Frontal cortex (tissue), 4 donors: Measurements from ENCODE around the gene CCDC137. TPM values are rescaled to one million over a fixed set of nuclear protein-coding genes. Genes with fewer than 3 reads are reported as not detected.
"Not testable (repeated sequence)": the region's sequence is repeated elsewhere in the genome, so short reads cannot be mapped to it uniquely, and the experiment has no call there.

Experiments used
- DNase-seq, 2 donors: peaks; one replicate each; pipeline ENCODE4 v3.0.0; 2012; ENCODE audit warnings: low spot score in 2 of 2
- FAIRE-seq: peaks from 2 replicates; lab custom pipeline; 2012; peaks lifted over from hg19 to GRCh38; lab: Jason Lieb, UNC
- total RNA-seq: library from RNA; depleted of rRNA; stranded (reverse); fragments of >200 nt; gene quantifications from one replicate; pipeline ENCODE4 v1.2.3, GENCODE V29; 2014
- donor health status: control.
- donor health status: control.
- donor health status: control.

CCDC137 gene, protein sequence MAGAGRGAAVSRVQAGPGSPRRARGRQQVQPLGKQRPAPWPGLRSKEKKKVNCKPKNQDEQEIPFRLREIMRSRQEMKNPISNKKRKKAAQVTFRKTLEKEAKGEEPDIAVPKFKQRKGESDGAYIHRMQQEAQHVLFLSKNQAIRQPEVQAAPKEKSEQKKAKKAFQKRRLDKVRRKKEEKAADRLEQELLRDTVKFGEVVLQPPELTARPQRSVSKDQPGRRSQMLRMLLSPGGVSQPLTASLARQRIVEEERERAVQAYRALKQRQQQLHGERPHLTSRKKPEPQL
- total RNA-seq, result 6.1 TPM

DNA sequence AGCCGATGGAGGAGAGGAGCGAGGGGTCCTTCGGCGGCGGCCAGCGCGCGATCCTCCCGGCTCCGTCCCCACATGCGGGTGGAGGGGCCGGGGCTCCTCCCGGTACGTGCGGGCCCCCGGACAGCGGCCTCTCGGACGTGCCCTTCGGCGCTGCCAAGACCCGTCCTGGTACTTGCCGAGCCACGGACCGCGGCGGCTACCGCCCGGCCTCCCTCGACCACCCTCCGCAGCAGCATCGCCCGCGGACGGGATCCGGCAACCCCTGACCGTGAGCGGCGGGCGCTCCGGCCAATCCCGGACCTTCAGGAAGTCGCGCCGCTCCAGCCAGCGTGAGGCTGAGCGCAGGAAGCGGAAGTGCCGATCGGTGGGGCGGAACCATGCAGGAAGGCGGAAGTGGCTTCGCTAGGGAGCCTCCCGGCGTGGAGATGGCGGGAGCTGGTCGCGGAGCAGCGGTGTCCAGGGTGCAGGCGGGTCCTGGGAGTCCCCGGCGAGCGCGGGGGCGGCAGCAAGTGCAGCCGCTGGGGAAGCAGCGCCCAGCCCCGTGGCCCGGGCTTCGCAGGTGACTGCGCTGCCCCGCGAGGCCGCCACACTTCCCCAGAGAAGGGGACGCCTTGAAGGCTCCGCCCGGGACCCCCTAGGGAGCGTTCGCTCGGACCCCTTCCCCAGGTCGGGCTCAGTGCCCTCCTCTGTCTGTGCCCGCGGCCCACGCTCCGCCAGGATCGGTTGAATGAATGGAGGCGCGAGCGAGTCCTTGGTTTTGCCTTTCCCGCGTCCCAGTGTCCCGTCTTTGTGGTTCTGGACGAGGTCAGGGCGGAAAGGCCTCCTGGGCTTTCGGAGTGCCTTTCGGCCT is at the start of gene CCDC137, which contains the start of gene OXLD1:
Gene CCDC137 (plus strand): TSS at position 396 of the 850 bp plus-strand sequence. CDS start 30 bp downstream, at position 426.
Gene OXLD1 (minus strand): TSS at position 264 of the 850 bp plus-strand sequence. CDS start 28 bp downstream, at position 236.
- DNase-seq, result peak; percentile 97 to 99
- no peak for FAIRE-seq

DNA sequence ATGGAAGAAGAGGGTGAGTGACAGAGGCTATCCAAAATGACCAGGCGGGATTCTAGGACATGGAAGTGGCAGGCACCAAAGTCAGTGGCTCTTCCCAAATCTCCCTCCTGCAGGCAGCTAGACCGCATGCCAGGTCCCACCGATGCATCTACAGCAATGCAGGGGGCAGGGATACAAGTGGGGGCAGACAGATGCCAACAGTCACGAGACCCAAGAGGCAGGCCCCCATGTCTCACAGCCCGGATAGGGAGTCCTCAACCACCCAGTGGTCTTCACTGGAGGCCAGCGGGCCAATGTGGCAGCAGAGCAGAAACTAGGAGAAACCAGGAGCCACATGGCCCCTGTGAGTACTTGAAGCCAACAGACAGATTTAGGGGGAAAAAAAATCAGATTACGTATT is 49.7 kb upstream of the CCDC137 start:
- DNase-seq (no peak), FAIRE-seq (no peak)

DNA sequence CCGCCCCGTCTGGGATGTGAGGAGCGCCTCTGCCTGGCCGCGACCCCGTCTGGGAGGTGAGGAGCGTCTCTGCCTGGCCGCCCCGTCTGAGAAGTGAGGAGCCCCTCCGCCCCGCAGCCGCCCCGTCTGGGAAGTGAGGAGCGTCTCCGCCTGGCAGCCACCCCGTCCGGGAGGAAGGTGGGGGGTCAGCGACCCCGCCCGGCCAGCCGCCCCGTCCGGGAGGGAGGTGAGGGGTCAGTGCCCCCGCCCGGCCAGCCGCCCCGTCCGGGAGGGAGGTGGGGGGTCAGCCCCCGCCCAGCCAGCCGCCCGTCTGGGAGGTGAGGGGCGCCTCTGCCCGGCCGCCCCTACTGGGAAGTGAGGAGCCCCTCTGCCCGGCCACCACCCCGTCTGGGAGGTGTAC is 48.2 kb upstream of the CCDC137 start:
- FAIRE-seq, DNase-seq: not testable (repeated sequence)

DNA sequence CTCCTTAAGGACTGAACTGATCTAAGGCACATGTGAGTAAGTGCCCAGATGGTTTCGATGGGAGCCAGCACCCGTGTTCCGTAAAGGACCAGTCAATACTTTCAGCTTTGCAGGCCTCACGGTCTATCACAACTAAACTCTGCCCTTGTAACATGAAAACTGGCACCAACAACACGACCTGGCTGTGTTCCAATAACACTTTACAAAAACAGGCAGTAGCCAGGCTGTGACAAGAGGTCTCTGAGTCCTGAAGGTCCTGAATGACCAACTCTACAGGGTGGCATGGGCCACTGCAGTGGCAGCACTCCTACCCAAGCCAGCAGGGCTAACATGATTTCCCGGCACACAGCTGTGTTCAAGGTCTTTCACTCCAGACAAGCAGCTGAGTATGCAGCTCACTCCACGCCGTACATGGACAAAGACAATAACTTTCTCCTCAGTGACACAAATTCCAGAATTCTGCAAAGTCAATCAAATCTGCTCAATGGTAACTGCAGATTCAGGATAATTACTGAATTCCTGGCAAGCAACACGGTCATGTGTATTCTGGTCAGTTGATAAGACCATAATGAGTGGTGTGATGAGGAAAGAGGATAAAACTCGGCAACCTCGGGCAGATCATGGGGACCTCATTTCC is 44.9 kb upstream of the CCDC137 start:
- FAIRE-seq (no peak), DNase-seq (no peak)

DNA sequence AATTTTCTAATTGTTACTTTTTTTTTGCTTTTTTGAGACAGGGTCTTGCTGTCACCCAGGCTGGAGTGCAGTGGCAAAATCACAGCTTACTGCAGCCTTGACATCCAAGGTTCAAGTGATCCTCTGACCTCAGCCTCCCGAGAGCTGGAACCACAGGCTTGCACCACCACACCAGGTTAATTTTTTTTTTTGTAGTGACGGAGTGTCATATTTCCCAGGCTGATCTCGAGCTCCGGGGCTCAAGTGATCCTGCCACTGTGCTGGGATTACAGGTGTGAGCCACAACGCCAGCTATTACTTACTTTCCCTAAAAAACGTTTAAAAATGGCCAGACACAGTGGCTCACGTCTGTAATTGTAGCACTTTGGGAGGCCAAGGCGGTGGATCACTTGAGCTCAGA is 36.3 kb upstream of the CCDC137 start:
- no peak for FAIRE-seq
- DNase-seq, result no peak

DNA sequence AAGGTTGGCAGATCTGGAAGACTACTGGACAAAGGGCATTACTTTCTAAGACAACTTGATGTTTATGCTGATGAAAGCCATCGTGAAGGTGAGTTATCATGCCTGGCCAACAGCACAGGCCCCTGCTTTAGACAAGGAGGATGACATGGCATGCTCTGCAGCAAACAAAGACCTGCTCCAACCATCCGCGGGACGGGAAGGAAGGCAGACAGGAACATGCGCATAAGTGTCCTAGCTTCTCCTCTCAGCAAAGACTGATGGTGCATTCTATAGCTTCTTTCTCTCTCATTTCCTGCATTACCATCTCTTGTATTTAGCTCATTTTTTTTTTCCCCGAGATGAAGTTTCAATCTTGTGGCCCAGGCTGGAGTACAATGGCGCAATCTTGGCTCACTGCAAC is 35.1 kb upstream of the CCDC137 start:
- FAIRE-seq (no peak), DNase-seq (no peak)

DNA sequence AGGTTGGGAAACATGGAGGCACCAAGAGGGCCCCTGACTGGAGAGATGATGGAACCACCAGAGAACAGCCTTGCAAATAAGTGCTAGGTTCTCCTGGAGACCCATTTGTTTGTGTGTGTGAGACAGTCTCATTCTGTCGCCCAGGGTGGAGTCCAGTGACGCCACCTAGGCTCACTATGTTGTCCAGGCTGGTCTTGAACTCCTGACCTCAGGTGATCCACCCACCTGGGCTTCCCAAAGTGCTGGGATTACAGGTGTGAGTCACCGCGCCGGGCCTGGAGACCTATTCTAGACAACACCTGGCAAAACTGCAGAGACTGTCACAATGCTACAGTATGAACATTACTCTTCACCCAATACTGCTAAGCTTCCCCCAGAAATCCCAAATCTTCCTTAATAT is 31.1 kb upstream of the CCDC137 start:
- DNase-seq (no peak), FAIRE-seq (no peak)

DNA sequence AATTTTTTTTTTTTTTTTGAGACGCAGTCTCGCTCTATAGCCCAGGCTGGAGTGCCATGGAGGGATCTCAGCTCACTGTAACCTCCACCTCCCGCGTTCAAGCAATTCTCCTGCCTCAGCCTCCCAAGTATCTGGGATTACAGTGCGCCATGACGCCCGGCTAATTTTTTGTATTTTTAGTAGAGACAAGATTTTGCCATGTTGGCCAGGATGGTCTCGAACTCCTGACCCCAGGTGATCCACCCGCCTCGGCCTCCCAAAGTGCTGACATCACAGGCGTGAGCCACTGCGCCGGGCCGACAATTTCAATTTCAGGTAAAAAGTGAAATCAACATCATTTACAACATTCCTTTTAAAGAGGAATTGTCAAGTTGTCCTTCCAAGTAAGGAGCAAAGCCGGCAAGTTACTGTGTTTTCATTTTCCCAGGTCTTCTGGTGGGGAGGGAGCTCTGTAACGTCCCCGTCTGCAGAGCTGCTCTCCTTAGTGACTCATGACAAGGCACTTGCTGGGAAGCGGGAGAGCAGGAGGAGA is 30.5 kb upstream of the CCDC137 start:
- FAIRE-seq, result no peak

DNA sequence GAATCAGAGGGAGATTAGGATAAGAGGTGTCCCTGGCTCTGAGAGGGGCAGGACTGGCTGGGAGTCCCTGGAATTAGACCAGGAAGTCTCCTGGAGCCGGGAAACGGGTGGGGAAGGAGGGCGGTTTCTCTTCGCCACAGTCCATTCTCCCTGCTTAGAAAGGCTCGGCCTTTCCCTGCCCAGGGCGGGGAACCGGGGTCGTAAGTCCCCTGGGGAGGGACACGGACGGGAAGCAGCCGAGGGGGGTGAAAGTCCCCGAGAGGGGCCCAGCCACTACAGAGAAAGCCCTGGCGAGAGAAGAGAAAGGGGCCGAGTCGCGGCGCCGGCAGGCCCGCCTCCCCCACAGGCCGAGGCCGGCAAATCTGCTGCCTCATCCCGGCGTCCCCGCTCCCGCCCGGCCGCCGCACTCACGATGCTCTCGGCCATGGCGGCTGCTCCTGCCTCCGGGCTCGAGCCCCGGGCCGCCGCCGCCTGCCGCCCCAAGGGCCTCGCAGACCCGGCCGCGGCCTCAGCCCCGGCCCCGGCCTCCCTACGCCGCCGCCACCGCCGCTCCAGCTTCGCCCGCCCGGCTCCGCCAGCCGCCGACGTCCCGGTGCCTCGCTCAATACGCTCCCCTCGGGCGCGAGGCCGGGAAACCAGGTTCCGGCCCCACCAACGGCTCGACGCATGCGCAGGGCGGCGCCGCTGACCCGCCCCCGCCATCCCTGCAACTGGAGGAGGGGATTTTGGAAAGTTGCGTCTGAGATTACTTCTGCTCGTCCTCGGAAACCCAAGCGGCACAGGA is 29.8 kb upstream of the CCDC137 start, which contains the start of the genes NPLOC4 and TSPAN10:
Gene NPLOC4 (minus strand): TSS at position 608 of the 784 bp plus-strand sequence. CDS start 182 bp downstream, at position 426.
Gene TSPAN10 (plus strand): TSS at position 692 of the 784 bp plus-strand sequence. CDS start 5,217 bp downstream, outside the sequence.
- no peak for FAIRE-seq
- DNase-seq, result peak; percentile 95

More for the DNA sequence above, 30.5 kb upstream of the CCDC137 start:
- DNase-seq, result no peak

DNA sequence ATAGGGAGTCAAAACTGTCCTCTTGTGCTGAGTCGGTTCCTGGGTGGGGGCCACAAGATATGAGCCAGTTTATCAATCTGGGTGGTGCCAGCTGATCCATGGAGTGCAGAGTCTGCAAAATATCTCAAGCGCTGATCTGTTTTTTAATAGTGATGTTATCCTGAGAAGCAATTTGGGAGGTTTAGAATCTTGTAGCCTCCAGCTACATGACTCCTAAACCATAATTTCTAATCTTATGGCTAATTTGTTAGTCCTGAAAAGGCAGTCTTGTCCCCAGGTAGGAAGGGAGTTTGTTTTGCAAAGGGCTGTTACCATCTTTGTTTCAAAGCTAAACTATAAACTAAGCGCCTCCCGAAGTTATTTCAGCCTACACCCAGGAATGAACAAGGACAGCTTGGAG is 27.9 kb upstream of the CCDC137 start:
- no peak for FAIRE-seq
- no peak for DNase-seq

DNA sequence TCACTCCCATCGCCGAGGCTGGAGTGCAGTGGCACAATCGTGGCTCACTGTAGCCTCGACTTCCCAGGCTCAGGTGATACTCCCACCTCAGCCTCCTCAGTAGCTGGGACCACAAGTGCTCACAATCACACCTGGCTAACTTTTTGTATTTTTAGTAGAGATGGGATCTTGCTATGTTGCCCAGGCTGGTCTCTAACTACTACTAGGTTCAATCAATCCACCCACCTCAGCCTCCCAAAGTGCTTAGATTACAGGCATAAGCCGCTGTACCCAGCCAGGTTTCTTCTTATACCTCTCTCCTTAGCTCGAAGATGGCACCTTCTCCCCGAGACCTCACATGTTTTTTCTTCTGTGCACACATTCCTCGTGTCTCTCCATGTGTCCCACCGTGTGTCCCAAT is 26.5 kb upstream of the CCDC137 start:
- no peak for DNase-seq
- FAIRE-seq, result no peak

DNA sequence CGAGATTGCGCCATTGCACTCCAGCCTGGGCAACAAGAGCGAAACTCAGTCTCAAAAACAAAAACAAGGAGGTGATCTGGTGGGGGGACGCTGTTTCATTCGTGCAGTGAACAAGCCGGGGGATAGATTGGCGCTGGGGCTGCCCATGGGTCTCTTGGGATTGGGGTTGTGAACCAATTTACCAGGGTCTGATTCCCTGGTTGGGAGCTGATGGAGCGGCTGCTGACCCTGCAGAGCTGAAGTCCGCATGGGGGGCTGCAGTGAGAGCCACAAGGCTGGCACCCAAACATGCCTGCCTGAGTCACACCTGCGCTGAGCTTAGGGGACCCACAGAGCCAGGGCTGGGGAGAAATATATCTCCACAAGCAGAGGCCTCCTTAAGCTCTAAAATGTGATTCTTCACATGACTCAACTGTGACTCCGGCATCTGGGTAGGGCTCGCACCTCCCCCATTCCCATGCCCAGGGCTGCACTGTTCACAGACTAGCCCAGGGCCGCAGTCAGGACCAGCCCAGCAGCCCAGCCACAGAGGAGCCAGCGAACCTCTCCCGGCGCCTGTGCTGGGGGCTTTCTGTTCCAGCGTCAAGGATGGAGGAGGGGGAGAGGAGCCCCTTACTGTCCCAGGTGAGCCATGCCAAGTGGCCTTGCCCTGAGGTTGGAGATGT is 24.6 kb upstream of the CCDC137 start:
- no peak for FAIRE-seq
- peak in 1 of 2 donors; percentile 11 for DNase-seq

DNA sequence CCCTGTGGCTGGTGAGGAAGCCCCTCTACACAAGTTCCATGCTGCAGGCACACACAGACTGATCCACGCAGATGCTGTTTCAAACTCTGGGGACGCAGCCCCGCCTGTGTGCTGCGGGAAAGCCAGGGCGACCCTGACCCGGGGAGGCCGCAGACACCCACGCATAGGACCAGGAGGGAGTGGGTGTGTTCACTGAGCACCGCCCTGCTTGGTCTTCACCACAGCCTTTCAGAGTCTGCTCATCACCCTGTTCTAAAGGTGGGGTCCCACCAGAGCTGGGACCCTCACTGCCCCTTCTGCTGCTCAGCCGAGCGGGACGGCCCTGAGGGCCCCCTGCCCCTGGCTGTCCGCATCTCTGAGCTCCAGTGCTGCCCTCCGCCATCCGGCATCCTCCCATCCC is 22.0 kb upstream of the CCDC137 start:
- DNase-seq, result no peak
- FAIRE-seq, result no peak

DNA sequence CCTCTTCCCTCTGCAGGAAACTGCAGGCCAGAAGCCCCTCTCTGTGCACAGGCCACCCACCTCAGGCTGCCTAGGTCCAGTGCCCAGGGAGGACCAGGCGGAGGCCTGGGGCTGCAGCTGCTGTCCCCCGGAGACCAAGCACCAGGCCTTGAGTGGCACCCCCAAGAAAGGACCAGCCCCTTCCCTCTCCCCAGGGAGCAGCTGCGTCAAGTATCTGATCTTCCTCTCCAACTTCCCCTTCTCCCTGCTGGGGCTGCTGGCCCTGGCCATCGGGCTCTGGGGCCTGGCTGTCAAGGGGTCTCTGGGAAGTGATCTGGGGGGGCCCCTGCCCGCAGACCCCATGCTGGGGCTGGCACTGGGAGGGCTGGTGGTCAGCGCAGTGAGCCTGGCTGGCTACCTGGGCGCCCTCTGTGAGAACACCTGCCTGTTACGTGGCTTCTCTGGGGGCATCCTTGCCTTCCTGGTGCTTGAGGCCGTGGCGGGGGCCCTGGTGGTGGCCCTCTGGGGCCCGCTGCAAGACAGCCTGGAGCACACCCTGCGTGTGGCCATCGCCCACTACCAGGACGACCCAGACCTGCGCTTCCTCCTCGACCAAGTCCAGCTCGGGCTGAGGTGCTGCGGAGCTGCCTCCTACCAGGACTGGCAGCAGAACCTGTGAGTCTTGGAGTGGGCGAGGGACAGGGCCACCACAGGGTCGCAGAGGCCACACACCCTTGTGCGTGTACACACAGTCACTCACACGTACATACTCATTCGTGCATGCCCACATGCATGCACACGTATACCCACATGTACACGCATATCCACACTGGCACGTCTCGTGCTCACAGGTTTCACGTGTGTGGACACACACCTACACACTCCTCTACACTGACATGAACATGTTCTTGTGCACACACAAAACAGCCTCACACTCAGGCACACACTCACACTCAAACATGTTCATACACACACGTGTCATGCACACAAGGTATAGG is 21.3 kb upstream of the CCDC137 start:
- FAIRE-seq (no peak), DNase-seq (peak in 1 of 2 donors; percentile 8)

DNA sequence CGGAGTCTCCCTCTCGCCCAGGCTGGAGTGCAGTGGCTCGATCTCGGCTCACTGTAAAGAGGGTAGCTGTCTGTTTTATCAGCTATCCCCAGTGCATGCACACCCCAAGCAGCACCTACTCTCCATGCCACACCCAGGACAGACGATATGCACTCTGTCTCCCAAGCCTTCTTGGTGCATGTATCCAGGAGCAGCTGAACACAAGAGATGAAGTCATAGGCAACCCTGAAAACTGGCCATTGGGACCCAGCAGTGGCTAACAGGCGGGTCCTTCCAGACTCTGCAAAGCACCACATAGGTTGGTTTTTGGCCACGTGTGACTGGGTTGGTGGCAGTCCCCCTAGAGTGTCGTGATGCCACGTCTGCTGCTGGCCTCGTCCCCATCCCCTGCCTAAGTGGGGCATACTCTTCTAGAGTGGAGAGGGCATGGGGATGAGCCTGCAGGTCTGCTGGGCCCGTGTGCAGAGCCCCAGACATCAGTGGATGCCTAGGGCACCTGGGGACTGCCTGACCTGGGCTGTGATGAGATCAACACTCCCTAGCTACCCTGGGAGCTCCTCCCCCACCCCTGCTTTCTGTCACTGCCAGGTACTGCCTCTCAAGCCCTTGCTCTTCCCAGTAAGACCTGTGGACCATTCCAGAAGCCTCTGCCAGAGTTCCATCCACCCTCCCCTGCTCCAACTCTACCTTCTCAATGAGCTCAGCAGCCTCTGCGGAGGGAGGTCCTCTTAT is 19.5 kb upstream of the CCDC137 start:
- DNase-seq (peak in 1 of 2 donors; percentile 39), FAIRE-seq (no peak)

DNA sequence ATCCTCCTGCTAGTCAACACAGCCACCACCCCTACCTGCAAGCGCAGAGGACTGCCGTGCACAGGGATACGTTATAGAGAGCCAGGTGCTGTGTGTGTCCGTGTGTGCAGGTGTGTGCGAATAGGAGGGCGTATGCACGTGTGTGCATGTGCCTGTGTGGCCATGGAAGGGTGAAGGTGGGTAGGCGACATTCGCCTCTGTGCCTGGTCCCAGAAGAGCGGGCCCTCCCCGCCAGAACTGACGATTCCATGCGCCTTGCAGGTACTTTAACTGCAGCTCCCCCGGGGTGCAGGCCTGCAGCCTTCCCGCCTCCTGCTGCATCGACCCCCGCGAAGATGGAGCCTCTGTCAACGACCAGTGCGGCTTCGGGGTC is 18.9 kb upstream of the CCDC137 start:
- FAIRE-seq (no peak), DNase-seq (no peak)
